GM10847 (cell line): ENCODE results near the gene STK32B.

Experiments used
- POLR2A ChIP-seq: IDR thresholded peaks from 2 replicates; pipeline ENCODE4 v1.6.1; 2011; ENCODE audit not compliant: insufficient read length; ENCODE audit errors: extremely low read depth

STK32B gene

DNA sequence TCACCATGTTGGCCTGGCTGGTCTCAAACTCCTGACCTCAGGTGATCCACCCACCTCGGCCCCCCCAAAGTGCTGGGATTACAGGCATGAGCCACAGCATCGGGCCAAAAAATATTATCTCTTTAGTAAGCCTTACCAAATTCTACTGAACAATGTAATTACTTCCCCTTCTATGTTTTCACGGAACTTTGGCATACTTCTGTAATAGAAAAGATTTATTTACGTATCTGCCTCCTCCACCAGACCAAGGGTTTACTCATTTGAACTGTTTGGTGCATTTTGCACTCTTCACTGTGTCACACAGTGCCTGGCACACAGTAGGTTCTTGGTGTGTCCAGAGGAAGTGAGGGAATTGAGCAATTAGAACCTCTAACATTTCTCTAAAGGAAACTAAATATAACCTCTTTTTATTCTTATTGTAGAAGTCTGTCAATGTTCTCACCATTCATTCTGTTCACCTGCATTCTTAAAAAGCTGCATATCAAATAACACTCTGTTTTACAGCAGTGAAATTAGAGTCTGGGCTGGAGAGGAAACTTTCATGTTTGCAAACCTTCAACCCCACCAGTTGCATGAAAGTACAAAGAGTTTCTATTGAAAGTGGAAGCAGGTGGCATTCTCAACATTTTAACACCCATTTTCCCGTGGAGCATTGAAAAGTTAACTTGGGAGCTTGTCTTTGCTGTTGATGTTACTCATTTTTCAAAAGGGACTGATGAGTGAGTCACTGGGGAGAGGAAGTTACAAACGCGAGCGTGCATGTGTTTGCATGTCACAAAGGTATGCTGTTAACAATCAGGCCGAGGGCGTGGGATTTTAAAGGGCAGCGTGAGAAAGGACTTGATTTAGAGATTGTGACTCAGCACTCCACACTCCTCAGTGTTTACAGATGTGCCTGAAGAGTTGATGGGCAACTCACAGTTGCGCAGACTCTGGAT, 314.1 kb downstream of the STK32B start:
- TF ChIP-seq POLR2A: no peak

DNA sequence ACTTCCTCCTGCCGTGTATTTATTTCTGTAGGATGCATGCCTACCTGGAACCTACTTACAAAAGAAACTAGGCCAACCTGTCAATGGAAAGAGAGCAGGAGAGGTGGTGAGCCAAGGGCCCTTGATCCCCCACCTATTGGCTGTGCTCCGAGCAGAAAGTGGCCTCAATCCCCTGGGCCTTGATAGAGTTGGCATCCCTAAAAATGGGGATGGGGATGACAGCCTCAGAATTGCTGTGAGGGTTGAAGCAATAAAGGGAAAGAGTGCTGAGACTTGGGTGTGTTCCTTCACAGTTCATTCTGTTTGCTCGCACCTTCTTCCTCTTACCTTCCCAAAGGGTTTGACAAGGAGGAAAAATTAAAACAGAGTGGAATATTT, 314.7 kb downstream of the STK32B start:
- TF ChIP-seq POLR2A: no peak

DNA sequence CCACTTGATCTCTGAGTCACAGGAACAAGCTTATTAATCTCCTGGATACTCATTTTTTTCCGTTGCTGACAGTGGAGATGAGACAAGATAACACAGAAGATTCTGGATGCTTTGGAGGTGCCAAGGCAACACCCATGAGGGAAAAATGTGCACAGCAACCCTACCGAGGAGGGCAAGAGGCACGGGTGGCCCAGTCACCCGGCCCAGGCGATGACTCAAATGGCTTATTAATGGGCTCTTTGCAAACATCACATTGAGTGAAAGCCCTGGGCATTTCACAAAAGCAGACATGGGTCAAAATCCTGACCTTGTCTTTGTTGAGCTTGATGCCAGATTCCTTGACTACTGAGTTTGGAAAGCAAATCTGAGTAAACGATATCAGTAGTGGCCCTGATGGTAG, 315.1 kb downstream of the STK32B start:
- no peak for TF ChIP-seq POLR2A

DNA sequence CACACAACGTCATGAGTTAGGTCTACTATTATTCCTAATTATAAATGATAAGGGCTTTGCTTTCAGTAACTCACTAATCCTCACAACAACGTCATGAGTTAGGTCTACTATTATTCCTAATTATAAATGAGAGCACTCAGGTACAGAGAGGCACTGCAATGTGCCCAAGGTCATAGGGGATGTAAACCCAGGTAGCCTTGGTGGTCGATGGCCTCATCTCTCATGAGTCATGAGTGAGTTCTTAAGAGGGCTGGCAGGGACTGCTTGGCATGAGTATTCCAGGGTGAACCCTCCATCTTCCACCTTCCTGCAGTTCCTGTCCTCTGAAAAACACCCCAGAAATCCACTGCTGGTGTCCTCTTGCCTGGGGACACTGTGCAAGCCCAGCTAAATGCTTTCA, 317.1 kb downstream of the STK32B start:
- no peak for TF ChIP-seq POLR2A

DNA sequence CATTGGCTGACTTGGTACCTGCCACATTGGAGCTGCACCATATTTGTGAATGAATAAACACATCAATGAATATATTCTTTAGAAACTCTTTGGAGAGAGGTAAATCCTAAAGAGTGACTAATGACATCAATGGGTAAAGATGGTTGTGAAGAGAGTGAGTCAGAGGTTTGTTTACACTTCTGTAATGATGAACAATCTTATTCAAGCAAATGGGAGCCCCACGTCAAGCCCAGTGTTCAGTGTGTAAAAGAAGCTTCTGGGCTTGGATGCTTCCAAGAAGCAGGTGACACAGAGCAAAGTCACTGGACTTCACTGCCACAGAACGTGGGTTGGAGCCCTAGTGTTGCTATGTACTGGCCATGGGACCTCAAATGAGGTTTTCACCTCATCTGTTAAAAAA, 319.0 kb downstream of the STK32B start:
- TF ChIP-seq POLR2A: no peak

DNA sequence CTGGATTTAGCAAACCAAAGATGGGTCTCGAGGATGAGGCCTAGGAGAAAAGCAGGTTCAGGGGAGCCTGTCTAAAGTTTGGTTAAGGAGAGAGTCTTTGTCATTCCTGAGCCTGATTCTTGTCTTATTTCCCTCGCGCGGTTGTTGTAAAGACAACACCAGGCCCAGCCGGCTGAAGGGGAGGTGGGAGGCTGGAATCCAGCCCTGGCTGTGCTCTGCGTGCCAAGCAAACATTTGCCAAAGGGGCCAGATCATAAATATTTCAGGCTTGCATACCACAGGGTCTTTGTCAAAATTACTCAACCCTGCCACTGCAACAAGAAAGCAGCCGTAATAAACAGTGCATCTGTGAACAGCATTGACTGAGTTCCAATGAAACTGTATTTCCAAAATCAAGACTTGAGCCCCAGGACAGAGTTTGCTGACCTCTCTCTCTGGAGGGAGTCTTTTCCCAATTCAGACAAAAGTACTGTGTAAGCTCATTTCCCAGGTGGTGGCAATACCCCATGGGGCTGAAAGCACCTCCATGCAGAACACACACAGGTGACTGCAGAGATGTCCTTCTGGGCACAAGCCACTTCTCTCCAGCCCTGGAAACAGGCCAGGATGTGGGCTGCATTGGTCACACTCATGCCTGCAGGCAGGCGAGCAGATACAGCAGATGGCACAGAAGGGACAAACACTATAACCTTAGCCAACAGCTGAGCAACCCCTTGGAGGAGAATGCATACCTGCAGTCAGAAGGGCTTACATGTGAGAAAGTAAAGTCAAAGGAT, 320.3 kb downstream of the STK32B start:
- no peak for TF ChIP-seq POLR2A

DNA sequence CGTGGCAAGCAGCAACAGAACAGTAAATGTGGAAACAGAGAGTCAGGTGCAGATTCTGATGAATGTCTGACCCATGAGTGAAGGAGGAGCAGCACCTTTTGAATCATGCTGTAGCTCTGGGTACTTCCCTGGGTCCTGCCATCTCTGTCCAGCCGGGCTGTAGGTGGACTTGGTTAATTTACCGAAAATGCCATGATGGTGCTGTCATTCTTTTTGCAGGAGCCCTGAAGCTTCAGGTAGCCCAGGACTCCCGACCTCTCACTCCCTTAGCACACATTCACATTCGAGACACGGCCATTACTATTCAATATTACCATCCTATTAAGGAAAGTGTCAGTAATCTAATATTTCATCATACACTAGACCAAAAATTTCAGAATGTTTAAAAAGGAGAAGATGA, 320.9 kb downstream of the STK32B start:
- no peak for TF ChIP-seq POLR2A

DNA sequence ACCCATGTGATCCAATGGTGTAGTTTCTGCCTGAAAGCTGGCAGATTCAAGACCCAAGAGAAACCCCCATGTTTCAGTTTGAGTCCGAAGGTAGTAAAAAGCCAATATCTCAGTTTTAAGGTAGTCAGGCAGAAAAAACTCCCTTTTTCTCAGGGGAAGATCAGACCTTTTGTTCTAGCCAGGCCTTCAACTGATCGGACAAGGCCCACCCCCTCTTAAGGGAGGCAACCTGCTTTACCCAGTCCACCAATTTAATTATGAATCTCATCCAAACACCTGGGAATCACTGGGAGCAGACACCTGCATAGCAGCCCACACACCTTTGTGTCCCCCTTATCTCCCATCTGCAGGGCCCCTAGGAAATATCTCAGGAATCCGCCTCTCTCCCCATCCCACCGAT, 322.0 kb downstream of the STK32B start:
- no peak for TF ChIP-seq POLR2A

DNA sequence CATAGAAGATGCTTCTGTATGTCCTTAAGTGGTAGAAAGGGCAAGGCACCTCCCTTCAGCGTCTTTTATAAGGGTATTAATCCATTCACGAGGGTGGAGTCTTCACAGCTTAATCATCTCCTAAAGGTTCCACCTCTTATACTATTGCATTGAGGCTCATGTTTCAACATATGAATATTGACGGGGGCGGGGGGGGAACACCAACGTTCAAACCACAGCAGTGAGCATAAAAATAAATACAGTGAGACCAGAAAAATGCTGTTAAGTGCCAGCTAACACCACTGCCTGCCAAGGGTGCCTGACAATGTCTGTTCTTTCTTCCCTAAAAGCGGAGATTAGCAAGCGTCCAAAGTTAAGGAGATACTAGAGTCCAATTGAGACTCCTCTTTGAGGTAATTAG, 323.3 kb downstream of the STK32B start:
- TF ChIP-seq POLR2A: no peak

DNA sequence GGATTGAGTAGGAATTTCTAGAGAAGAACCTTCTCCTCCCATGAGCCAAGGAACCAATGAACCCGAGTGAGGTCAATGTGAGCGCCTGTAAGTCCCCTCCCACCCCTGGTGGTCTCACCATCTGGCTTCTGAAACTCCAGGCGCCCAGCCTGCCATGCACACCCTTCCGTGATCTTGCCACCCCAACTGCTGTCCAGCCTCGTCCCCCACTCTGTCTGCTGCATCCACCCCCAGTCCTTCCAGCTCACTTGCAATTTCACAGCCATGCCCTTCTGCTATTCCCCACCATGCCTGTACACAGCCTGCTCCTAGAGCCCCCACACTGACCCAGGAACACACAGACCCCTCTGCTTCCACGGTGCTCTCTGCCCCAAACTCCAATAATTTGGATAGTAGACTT, 323.7 kb downstream of the STK32B start:
- TF ChIP-seq POLR2A: no peak

DNA sequence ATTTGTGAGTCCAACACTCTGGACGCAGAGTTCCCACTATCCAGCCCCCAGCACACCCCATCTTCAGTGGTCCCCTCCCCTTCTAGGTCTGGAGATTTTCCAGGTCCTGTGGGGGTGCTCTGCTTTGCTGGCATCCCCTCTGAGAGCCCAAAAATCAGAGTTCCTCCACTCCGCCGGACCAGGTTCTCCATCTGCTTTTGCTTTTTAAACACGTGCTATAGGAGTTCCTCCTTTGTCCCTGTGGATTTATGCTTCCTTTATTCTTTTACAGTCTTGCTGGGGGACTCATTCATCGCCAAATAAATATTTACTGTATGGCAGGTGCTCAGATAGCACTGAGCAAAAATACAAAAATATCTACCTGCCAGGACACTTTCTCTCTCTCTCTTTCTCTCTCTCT, 324.7 kb downstream of the STK32B start:
- no peak for TF ChIP-seq POLR2A

DNA sequence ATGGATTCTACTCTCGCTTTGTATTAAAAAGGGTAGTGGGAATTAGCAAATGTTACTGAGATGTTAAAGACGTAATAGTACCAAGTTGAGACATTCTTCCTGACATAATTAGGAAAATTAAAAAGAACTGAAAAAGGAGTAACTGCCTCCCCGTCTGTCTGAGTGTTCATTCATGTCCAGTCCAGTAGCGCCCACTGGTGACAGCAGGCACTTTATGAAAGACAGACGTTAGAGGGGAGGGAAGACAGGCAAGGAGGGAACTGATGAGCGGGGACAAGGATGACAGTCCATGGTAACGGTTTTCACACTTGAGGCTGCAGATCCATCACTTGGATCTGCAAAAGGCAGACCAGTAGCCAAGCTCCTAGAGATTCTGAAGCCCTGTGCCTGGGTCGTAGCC, 326.7 kb downstream of the STK32B start:
- TF ChIP-seq POLR2A: no peak

DNA sequence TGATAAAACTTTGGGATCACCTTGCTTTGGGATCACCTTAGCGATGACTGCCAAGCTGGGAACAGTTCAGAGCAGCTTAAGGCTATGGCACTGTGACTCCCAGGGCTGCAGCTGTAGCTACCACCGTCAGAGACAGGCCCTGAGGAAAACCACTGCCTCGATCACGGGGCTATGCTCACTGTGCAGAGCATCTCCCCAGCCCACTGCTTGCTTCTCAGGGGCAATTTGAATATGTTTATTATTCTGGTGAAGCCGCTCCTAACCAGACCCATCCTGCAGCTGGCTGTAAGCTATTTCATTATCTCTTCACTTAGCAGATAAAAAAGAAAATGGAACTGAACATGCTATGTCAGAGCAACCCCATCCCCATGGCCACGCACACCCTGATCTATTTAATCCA, 328.6 kb downstream of the STK32B start:
- no peak for TF ChIP-seq POLR2A

DNA sequence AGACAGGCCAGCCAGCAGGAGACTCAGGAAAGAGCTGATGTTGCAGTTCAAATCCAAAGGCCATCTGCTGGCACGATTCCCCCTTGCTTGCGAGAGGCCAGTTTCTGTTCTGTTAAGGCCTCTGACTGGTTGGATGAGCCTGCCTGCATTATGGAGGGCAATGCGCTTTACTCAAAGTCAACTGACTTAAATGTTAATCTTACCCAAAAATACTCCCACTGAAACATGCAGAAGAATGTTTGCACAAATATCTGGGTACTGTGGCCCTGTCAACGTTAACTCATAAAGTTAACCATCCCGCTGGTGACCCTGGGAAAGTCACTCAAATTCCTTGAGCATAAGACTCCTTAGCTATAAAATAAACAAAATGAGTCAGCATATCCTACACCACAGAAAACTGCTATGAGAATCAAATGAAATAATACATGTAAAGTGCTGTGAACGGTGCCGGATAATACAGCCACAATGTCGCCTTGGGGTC, 330.7 kb downstream of the STK32B start:
- no peak for TF ChIP-seq POLR2A

DNA sequence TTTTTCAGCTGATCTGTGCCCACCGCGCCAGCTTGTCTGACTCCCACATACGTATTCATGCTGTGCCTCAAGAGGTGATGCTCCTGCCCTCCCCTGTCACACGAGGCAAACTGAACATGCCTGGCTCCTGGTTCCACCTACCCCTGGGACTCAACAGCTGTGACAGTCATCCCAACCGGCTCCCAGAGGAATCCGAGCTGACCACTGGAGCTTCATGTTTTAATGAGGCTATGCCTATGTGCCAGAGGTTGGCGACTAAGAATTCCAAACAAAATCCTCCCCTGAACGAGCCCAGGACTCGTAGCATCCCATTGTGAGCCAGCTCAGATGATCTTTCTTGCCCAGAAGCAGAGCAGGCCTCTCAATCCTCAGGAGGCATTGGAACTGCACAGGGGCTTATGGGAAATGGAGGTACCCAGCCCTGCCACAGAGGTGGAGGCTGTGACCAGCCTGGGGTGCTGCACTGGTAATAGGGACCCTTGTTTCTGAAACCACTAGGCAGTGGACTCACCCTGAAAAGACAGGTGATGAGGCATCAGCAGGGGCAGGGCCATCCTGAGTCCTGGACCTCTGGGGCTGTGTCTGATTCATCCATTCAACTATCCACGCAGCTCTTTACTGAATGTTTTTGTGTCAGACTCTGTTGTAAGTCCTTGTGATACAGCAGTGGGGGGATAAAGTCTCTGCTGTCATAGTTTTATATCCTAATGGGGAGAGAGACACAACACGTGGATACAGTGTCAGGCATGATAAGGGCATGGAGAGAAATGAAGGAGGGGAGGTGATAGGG, 332.1 kb downstream of the STK32B start:
- TF ChIP-seq POLR2A: no peak
